Lung (tissue), 12 donors: ENCODE data around the gene SH3RF2. TPM values are rescaled to one million over a fixed set of nuclear protein-coding genes. Genes with fewer than 3 reads are reported as not detected.

Experiments
- ATAC-seq: fragments of 200-7000 bp; cut with Tn5 transposase; one replicate; pipeline ENCODE4 v1.9.1; 2020; ENCODE audit warnings: moderate number of reproducible peaks; ENCODE audit not compliant: insufficient read depth, low FRiP score
- DNase-seq, 3 donors: peaks; one replicate each; pipeline ENCODE4 v3.0.0-alpha.2; 2013 to 2017
- H3K27ac ChIP-seq, 2 donors: one replicate each; pipeline ENCODE4 v1.5.1; 2013; ENCODE audit warnings: mild to moderate bottlenecking in 2 of 2, moderate library complexity in 2 of 2, control low read depth in 1 of 2, inconsistent platforms in 1 of 2, low read depth in 1 of 2, low read length in 1 of 2
- H3K27me3 ChIP-seq, 3 donors: one replicate each; pipeline ENCODE4 v1.5.1; 2013; ENCODE audit warnings: low read length in 2 of 3; ENCODE audit not compliant: control insufficient read depth in 3 of 3, insufficient read depth in 3 of 3
- H3K36me3 ChIP-seq, 4 donors: one replicate each; pipeline ENCODE4 v1.5.1; 2013; ENCODE audit warnings: low read length in 4 of 4, mild to moderate bottlenecking in 1 of 4, moderate library complexity in 1 of 4; ENCODE audit not compliant: control insufficient read depth in 4 of 4, insufficient read depth in 4 of 4
- H3K4me1 ChIP-seq, 5 donors: one replicate each; pipeline ENCODE4 v1.5.1; 2013; ENCODE audit warnings: low read length in 5 of 5, mild to moderate bottlenecking in 2 of 5, moderate library complexity in 1 of 5; ENCODE audit not compliant: control insufficient read depth in 5 of 5, insufficient read depth in 5 of 5
- H3K4me3 ChIP-seq: one replicate; pipeline ENCODE4 v1.5.1; 2013; ENCODE audit warnings: mild to moderate bottlenecking, control low read depth, moderate library complexity
- H3K9ac ChIP-seq, 2 donors: one replicate each; pipeline ENCODE4 v1.5.1; 2013; ENCODE audit warnings: low read length in 2 of 2, control low read depth in 1 of 2; ENCODE audit not compliant: insufficient read depth in 1 of 2
- H3K9me3 ChIP-seq, 4 donors: one replicate each; pipeline ENCODE4 v1.5.1; 2013; ENCODE audit warnings: low read length in 3 of 4, mild to moderate bottlenecking in 1 of 4, moderate library complexity in 1 of 4; ENCODE audit not compliant: control insufficient read depth in 4 of 4, insufficient read depth in 3 of 4
- WGBS, 2 donors: extraction: QIAGEN DNeasy Blood & Tissue Kit; methylation state at CpG; one replicate each; pipeline ENCODE4 v1.1.7; 2013; 5-methylcytosine and 5-hydroxymethylcytosine counted together
- polyA plus RNA-seq, 2 donors: library from polyadenylated mRNA; stranded (reverse); fragments of 200-250 nt; gene quantifications; one replicate each; pipeline ENCODE4 v1.2.1, GENCODE V29; 2013
- total RNA-seq, 2 donors: library from RNA; depleted of rRNA in 1 of 2; stranded (reverse); fragments of >200 nt in 1 of 2; gene quantifications; one replicate each; pipeline ENCODE4 v1.2.1, GENCODE V29; 2014 to 2021
- TF ChIP-seq, protein P1 (sequence below): IDR thresholded peaks from 2 replicates; pipeline ENCODE4 v1.5.1; 2012; ENCODE audit warnings: mild to moderate bottlenecking; ENCODE audit errors: control extremely low read depth, extremely low read depth
- donor health status: control.
- donor health status: control.
- donor health status: Bipolar disorder and iron deficiency.
- donor health status: healthy.
- donor health status: DM: yes; HTN: yes; CAD: no.

SH3RF2 gene
- total and polyA plus RNA-seq, 4 donors = 1.3 to 14.3 (median 5.0) TPM

DNA sequence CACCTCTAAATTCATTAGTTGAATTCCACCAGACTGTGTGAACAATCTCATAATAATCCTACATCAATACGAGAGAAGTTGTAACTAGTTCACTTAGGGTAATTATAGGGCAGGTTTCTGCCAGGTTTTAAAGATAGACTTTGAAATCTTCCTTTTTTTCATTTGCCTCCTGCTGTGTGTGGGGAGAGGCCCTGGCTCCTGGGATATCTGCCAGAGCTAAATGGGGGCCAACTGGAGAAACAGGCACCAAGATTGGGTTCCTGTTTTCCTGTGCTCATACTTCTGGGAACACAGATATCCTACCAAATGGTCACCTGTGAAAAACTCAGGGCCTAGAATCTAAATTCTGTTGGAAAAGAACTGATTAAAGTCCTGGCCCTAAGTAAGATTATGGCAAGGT, 42.3 kb downstream of the SH3RF2 start:
- TF ChIP-seq, protein P1, sequence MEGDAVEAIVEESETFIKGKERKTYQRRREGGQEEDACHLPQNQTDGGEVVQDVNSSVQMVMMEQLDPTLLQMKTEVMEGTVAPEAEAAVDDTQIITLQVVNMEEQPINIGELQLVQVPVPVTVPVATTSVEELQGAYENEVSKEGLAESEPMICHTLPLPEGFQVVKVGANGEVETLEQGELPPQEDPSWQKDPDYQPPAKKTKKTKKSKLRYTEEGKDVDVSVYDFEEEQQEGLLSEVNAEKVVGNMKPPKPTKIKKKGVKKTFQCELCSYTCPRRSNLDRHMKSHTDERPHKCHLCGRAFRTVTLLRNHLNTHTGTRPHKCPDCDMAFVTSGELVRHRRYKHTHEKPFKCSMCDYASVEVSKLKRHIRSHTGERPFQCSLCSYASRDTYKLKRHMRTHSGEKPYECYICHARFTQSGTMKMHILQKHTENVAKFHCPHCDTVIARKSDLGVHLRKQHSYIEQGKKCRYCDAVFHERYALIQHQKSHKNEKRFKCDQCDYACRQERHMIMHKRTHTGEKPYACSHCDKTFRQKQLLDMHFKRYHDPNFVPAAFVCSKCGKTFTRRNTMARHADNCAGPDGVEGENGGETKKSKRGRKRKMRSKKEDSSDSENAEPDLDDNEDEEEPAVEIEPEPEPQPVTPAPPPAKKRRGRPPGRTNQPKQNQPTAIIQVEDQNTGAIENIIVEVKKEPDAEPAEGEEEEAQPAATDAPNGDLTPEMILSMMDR = no peak
- H3K9ac ChIP-seq = no peak overlapping the region
- no peak overlapping the region for H3K4me3 ChIP-seq
- DNase-seq (no peak), ATAC-seq (no peak)
- 69 to 83% methylated on average over 1 of the region's 1 CpG for WGBS, 2 donors
- H3K27me3 ChIP-seq = peaks cover 0 to 17% (median 0%) of the 10 kb centered on the region in 3 donors
- H3K36me3 ChIP-seq = no peaks in the 10 kb centered on the region
- H3K27ac ChIP-seq = no peak overlapping the region
- H3K9me3 ChIP-seq = peaks cover 0 to 4% (median 0%) of the 10 kb centered on the region in 4 donors
- H3K4me1 ChIP-seq = peaks cover 0 to 16% (median 0%) of the 10 kb centered on the region in 5 donors

- Histone ChIP-seq H3K9me3 (no peaks in the 10 kb centered on the region), H3K4me1 (peaks cover 0 to 20% (median 0%) of the 10 kb centered on the region in 5 donors), H3K27me3 (peaks cover 0 to 19% (median 0%) of the 10 kb centered on the region in 3 donors), H3K9ac (no peak overlapping the region), H3K27ac (no peak overlapping the region), H3K36me3 (no peaks in the 10 kb centered on the region), H3K4me3 (no peak overlapping the region)
- WGBS, 2 donors = 60 to 75% methylated on average over 7 of the region's 7 CpGs
- TF ChIP-seq, protein P1 = no peak
- DNase-seq (peak in 1 of 3 donors; percentile 32), ATAC-seq (no peak)
Measured at GRCh38 chr5:145979270-145980223, 43.2 kb downstream of the SH3RF2 start.

DNA sequence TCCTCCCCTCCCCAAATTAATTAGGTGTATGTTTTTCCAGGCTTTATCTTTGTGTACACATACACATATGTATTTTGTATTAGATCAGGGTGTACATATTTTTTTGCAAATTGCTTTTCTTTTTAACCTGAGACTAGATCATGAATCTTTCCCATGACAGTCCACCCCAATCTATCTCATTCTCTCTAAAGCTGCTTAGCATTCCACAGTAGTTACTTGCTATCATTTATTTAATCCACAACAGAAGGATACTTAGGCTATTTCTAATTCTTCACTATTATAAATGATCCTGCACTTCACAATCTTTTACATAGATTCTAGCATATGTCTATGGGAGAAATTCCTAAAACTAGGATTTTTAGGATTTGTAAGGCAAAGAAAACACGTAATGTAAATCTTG, 43.9 kb downstream of the SH3RF2 start:
- no peak for DNase-seq
- no peak overlapping the region for H3K9ac ChIP-seq
- WGBS, 2 donors = 93% methylated on average over 1 of the region's 1 CpG
- no peak overlapping the region for H3K27ac ChIP-seq
- ATAC-seq = no peak
- H3K4me1 ChIP-seq = peaks cover 0 to 20% (median 0%) of the 10 kb centered on the region in 5 donors
- H3K9me3 ChIP-seq = no peaks in the 10 kb centered on the region
- TF ChIP-seq, protein P1 = no peak
- H3K36me3 ChIP-seq = no peaks in the 10 kb centered on the region
- H3K27me3 ChIP-seq = peaks cover 0 to 19% (median 0%) of the 10 kb centered on the region in 3 donors
- no peak overlapping the region for H3K4me3 ChIP-seq
